ENCODE measurements around the gene HBG1.

Gene HBG1

DNA sequence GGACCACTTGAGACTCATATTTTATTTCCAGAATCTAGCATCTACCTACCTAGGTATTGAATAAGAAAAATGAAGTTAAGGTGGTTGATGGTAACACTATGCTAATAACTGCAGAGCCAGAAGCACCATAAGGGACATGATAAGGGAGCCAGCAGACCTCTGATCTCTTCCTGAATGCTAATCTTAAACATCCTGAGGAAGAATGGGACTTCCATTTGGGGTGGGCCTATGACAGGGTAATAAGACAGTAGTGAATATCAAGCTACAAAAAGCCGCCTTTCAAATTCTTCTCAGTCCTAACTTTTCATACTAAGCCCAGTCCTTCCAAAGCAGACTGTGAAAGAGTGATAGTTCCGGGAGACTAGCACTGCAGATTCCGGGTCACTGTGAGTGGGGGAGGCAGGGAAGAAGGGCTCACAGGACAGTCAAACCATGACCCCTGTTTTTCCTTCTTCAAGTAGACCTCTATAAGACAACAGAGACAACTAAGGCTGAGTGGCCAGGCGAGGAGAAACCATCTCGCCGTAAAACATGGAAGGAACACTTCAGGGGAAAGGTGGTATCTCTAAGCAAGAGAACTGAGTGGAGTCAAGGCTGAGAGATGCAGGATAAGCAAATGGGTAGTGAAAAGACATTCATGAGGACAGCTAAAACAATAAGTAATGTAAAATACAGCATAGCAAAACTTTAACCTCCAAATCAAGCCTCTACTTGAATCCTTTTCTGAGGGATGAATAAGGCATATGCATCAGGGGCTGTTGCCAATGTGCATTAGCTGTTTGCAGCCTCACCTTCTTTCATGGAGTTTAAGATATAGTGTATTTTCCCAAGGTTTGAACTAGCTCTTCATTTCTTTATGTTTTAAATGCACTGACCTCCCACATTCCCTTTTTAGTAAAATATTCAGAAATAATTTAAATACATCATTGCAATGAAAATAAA lies 24.8 kb downstream of the HBG1 start:
- DNase-seq: no peak

DNA sequence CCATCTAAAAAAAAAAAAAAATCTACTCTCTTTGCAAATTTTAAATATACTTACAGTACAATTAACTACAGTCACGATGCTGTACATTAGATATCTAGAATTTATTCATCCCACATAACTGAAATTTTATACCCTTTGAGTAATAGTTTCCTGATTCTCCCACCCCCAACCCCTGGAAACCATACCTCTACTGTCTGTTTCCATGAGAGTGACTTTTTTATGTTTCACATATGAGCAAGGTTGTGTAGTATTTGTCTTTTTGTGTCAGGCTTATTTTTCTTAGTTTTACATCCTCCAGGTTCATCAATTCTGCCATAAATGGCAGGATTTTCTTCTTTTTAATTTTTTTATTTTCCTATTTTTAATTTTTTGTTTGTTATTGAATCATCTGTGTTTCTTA lies 26.0 kb downstream of the HBG1 start:
- DNase-seq: no peak

- no peak for DNase-seq
Measured at GRCh38 chr11:5223146-5223545, 26.5 kb downstream of the HBG1 start.

GRCh38 chr11:5210376-5210885 lies 39.2 kb downstream of the HBG1 start:
- DNase-seq: no peak

- DNase-seq: peak; percentile 56 to 76
Measured at GRCh38 chr11:5204787-5205186, 44.9 kb downstream of the HBG1 start.

DNA sequence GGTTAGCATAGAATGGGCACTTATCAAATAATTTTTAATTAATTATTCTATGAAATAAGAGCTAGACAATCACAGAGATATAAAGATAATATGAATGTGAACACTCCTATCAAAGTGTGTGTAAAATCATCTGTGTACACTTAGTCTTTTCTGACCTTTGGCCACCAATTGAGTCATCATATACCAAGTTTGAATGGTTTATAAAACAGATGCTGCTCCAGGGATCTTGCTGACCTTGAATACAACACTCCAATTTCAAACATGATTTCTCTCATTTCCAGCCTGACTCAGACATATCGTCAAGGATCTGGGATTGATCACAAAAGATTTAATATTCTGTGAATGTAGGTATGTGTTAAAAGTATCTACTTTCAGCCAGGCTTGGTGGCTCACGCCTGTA lies 46.3 kb downstream of the HBG1 start:
- no peak for DNase-seq

- DNase-seq: no peak
Measured at GRCh38 chr11:5200582-5200981, 49.1 kb downstream of the HBG1 start, which contains the start of gene OR51V1. TSS of gene OR51V1 (minus strand) at chr11:5200682. CDS start at chr11:5200682, 0 bp downstream.

DNA sequence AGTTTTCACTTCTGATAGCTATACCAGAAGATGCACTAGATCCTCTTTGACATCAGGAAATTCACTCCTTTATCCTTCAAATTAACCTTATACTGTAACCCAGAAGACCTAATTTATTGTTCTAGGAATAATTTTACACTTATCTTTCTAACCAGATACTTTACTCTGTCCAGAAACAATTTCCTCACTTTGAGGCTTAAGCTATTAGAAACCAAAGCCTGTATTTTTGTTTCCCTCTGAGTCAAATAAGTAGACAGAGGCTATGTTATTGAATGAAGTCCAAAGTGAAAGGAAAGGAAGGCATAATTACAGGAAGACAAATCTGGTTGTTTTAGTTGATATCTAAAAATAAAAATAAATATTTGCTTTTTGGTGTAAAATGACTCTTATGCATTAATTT lies 51.4 kb downstream of the HBG1 start:
- DNase-seq: no peak
